GM21515 (cell line): ENCODE results near the gene CFI.
A peak's percentile ranks its signal among the peaks of the same experiment; 100 is the strongest.

Source experiments
- ATAC-seq: cut with Tn5 transposase; IDR thresholded peaks from one replicate; pipeline ENCODE4 v1.9.1; 2021; ENCODE audit not compliant: unreplicated experiment

The CFI gene

DNA sequence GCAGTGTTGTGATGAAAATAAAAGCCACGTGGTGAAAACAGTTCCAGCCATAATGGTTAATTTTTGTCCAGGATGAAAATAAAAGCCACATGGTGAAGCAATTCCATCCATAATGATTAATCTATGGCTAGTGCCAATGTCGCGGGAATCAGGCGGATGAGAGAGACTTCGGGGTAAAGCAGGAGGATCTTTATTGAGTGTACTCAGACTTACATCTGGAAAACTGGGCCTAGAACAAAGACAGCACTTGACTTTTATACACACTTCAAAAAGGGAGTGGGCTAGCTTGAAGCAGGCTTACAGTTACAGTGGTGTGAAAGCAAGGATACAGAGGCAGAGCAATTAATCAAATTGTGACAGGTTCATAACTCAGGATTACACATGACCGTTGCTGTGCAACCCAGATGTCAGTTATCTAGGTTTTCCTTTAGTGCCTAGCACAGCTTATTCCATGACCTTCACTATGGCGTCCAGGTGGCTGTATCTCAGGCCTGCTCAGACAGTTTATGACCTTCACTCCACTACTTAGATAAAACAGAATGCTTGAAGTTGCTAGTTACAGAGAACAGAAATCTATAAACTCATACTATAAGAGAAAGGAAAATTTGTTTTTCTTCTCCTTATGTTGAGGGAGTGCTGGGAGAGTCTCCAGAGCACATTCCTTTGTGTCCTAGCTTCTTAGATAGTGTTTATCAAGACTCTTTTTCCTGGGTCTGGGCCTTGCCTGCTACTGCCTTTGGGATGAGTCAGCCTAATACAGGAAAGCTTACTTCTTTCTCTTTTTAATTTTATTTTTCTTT is 66.0 kb downstream of the CFI start:
- ATAC-seq, result no peak

DNA sequence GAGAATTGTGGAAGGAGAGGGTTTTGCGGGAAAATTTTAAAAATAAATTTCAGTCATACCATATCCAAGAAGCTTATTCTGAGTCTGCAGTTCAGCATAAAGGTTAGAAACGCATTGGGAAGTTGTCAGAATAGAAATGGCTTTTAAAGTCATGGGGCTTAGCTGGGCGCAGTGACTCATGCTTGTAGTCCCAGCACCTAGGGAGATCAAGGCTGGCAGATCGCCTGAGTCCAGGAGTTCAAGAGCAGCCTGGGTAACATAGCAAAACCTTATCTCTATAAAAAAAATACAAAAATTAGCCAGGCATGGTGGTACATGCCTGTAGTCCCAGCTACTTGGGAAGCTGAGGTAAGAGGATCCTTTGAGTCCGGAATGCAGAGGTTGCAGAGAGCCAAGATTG is 68.1 kb downstream of the CFI start:
- ATAC-seq, result no peak

DNA sequence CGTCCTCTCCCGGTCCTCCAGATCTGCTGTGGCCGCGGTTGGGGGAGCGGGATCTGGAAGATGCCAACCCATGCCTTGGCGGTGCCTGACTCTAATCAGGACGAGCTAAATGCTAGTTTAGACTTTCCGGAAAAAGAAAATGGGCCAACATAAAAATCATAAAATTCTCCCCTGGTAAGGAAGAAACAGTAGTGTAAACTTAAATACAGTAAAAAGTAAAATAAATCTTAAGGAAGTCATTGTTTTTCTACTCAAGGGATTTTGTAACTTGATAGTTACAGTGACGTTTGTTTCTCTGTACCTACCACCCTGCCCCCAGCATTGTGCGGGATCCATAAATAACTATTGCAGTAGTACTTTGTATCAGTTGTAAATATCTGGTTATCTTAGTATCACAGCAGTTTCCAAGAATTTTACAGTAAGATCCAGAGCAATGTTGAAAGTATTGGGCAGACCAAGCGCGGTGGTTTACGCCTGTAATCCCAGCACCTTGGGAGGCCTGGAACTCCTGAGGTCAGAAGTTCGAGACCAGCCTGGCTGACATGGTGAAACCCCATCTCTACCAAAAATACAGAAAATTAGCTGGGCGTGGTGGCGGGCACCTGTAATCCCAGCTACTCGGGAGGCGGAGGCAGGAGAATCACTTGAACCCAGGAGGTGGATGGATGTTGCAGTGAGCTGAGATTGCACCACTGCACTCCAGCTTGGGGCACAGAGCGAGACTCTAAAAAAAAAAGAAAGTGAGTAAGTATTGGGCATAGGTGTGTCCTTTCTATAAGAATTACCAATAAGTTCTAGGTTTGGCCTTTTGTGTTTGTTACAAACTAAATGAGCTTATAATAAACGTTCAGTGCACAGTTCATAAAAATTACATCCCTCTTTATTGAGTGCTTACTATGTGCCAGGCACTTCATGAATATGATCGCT is 70.9 kb downstream of the CFI start:
- ATAC-seq, result no peak

DNA sequence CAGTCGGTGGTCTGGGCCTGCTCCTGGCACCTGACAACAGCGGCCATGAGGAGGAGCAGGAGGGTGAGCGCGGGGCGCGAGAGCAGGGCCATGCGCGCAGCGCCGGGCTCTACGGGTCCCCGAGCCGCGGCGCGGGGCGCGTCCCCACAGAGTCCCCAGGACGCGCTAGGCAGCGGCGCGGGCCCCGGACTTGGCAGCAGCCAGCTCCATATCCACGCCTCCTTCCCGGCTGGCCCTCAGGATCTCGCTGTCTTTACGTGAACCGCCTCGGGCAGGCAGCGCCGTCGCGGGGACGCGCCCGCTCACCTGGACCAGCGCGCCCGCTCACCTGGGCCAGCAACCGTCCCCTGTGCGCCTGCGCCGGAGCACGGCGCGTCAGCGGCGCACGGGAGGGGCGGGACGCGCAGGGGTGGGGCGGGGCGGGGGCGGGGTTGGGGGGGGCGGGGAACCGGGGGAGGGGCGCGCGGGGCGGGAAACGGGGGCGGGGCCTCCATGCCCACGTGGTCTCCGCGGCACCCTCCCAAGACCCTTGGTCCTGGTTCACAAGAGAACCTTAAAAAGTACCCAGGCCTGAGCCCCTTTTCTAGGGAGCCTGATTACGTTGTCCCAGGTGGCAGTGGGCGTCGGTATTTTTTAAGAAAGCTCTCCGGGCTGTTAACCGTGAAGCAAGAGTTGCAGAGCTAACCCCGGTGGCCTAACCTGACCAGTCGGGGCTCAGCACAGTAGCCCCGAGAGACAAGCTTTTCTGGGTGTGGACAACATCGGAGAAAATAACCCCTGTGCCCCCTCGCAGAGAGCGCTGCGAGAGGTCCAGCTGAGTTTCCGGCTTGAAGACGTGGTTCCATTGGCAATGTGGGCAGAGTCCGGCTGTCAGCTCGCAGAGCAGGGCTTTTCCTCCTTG is 71.8 kb downstream of the CFI start, which contains the start of gene PLA2G12A:
Gene PLA2G12A, minus strand, starts transcription at position 353 of the 901 bp plus-strand sequence. Its CDS starts 261 bp downstream, at position 92.
- peak; percentile 85 for ATAC-seq

DNA sequence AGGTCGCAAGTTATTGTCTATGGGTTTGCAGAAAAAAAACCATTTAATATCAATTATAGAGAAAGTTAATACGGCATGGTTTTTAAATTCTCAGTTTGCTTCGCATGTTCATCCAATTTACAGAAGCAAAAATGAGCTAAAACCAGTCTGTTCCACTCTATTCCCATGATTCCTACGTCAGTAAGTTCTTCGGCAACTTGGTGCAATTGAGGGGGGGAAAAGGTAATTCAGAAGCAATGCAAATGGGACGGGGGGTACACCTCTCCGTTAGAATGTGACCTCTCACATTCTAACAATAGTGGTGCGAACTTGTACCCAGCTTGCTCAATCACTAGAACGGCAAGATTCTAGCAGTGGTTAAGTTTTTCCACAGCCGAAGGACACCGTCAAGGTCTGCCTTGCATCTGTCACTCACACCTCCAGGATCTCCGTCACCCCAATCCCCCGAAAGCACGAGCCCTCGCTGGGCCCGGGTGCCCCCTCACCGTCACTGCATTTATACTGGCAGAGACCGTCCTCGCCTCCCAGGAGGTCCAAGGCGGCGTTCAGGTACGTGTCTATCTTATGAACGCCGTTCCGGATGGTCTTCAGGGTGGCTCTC is 72.6 kb downstream of the CFI start:
- ATAC-seq, result no peak

DNA sequence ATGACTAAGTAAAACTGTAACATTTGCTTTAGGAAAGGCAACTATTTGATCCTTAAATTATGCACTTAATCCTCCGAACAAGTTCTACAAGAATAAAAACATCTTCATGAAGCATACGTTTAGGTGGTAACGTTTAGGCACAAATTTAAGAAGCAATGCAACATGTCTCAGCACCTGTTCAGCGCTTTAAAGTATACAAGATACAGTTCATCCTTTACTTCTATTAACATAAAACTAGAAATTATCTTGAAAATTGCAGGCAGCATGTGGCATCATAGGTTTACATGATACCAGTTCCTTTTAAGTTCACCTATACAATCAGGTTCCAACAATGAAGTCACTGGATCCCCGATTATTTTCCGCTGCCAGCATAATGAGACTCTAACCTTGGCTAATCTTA is 73.4 kb downstream of the CFI start:
- no peak for ATAC-seq

DNA sequence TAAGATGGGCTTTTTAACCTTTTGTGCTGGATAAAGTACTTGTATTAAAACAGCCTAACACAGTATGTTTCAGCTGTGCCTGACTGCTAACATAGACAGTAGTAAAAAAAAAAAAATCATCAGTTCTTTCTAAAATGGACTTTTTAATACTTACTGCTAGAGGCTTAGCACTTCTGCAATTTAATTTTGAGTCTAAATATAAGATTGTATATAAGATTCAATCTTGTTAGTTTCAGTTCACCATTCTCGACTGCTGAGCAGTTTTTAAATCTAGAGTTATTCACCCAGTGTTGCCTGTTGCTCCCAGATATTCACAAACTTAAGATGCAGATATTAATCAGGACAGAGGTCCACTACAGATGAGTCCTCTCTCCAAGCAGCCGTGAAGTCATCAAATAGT is 78.7 kb downstream of the CFI start:
- no peak for ATAC-seq

DNA sequence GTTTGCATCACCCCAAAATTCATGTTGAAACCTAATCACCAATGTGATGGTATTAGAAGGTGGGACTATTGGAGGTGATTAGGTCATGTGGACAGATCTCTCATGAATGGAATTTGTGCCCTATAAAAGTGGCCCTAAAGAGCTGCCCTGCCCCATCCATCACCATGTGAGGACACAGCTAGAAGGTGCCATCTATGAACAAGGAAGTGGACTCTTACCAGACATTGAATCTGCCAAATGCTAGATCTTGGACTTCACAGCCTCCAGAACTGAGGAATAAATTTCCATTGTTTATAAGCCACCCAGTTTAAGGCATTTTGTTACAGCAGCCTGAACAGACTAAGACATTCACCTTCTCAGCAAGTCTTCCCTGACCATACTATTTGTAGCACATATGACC is 79.4 kb downstream of the CFI start:
- ATAC-seq, result no peak

DNA sequence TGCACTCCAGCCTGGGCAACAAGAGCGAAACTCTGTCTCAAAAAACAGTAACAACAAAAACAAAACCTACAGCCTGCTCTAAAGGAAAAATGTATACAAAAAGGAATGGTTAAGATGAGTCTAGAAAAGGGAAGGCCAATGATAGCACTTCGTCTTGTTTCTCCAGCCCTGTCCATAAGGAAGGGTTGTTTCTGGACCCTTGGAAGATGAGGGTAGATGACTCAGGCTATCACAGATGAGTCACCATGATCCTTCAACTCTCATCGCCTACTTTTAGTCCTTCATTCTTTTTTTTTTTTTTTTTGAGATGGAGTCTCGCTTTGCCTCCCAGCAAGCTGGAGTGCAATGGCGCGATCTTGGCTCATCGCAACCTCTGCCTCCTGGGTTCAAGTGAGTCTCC is 80.8 kb downstream of the CFI start:
- no peak for ATAC-seq

DNA sequence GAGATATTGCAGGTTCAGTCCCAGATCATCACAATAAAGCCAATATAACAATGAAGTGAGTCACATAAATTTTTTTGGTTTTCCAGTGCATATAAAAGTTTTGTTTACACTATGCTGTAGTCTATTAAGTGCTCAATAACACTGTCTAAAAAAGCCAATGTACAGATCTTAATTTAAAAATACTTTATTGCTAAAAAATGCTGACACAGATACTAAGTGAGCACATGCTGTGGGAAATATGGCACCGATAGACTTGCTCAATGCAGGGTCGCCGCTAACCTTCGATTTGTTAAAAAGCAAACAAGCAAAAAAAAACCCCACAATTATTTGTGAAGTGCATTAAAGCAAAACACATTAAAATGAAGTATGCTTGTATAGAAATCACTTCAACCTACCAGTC is 82.2 kb downstream of the CFI start:
- ATAC-seq, result no peak

DNA sequence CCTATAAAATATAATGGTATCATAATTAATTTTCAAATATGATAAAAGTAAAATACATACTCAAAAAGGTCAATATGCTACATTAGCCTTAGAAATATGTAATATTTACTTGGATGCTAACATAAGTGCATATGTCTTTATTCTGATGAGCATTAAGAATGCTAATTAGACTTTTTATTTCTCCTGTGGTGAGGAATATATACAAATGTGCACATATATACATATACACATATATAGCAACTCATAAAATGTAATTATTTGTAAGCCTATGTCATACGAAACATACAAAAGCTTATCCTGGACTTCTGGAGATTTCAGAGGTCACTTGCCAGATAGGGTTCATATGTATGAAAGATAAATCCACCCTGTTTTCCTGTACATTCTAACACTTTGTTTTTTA is 83.0 kb downstream of the CFI start:
- no peak for ATAC-seq

DNA sequence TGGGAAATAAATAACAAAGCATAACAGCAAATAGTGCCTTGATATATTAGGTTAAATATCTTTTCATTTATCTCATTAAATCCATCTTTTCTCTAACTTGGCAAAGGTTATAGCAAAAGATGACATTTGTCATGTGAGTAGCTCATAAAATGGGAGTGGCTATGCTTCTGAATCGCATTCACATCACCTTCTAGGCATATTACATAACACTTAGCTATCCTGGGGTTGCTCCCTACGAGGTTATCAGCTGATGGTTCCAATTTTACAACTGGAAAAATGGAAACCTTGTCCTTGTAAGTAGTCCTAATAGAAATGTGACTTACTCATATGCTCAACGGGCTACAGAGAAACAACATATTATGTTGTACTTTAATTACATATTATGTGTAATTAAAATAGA is 88.3 kb downstream of the CFI start:
- ATAC-seq, result no peak

DNA sequence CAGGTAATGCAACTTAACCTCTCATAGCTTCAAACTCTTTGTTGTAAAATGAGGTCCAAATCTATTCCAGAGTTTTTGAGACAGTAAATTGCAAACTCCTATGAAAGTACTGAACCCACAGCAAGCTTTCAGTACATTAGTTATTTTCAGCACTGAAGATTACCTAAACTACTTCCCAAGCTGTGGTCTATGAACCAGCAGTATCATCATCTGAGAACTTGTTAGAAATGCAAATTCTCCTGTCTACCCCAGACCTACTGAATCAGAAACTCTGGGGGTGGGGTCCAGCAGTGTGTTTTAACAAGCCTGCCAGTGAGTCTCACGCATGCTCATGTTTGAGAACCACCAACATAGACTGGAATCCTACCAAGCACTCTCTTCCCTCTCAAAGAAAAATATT is 92.8 kb downstream of the CFI start:
- ATAC-seq, result peak; percentile 98

DNA sequence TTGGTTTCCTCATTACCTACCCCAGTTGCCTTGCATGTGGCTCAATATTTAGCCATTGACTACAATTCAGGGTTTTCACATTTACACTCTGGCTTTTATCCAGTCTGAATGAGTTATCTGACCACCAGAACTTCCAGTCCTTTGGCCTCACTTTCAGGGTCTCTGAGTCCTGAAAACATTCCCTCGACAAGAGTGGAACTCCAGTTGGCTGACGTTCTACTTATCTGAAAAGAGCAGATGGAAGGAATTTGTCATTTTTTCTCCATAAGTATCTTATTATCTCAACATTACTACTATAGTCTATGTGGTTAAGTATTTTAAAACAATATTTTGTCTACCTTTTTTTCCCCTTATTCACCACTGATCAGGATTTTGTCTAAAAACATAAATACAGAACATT is 93.4 kb downstream of the CFI start:
- ATAC-seq, result no peak

DNA sequence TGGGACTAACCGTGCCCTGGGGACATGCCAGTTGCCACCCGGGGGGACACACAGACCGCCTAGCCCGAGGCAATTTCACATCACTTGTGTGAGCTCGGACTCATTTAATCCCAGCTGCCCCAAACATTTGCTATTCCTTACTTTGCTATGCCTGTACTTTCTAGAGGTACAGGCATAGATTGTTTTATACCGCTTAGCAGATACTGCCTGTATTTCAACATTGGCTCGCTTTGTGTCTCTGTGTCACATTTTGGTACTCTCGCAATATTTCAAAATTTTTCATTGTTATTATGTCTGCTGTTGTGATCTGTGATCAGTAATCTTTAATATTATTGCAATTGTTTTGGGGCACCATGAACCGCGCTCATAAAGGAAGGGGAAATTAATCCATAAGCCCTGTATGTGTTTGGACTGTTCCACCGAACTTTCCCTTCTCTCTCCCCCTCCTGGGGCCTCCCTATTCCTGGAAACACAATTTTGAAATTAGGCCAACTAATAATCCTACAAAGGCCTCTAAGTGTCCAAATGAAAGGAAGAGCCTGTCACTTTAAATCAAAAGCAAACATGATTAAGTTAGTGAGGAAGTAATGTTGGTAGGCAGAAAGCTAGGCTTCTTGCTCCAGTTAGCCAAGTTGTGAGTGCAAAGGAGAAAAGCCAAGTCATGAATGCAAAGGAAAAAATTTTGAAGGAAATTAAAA is 98.0 kb downstream of the CFI start:
- ATAC-seq, result no peak

DNA sequence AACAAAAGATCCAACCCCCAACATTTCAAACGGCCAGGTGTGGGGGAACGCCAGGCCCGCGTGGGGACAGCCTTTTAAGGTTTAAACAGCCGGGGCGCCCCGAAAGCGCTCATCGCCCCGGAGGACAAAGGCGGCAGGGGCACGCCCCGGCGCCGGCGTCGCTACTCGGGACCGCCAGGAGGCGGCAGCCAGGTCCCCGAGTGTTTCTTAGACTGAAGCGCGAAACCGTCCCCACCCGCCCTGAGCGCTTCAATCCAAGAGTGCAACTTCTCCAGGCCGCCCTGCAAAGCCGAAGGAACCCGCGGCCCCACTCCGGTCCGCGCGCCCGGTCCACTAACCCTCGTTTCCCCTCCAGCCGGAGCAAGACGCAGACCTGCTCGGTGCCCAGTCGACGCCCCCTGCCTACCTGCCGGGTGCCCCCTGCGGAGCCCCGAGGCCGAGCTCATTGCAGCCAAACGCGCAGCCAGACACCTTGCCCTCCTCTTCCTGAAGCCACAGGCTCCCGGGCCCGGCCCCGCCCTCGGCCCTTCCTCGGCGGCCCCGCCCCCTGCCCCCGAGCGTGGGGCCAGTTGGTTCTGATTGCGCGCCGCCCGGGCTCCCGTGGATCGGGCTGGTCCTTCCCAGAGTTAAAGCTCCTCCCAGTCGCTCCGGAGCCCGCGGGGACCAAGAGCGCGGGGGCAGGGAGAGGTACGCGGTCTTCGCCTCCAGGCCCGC is 98.7 kb downstream of the CFI start, which contains the start of gene CASP6:
Gene CASP6, minus strand, starts transcription at position 496 of the 714 bp plus-strand sequence. Its CDS starts 50 bp downstream, at position 446.
- ATAC-seq, result peak; percentile 80

DNA sequence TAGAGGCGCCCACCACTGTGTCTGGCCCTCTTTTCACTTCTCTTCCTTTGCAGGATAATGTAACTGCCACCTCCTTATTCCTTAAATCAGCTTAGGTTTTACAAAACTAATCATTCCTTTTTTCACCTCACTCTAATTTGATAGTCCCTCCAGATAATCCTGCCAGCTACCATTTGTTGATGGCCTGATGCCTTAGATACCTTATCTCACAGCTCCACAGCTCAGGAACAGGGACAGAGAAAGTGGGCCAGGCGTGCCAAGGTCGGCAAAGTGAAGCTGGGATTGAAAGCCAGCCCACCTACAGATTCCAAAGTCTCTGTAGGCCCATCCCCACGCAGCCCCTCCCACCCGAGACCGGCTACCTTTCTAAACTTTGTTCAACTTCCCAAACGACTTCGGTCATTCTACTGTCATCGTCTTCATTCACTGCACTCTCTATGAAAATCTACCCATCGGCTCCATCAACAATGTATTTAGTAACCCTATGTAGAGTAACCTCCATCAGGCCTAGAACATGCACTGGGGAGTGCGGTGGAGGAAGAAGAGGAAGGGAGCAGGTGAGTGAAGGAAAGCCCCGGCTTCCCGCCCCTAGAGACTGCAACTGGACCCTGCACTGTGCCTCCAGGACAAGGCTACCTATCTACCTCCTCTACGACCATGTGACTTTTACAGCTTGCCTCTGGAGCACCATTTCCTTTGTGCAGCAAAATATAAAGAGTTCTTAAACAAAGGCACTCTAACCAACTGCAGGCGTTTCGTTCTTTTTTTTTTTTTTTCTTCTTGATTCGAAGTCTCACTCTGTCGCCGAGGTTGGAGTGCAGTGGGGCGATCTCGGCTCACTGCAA is 100.0 kb downstream of the CFI start:
- no peak for ATAC-seq

DNA sequence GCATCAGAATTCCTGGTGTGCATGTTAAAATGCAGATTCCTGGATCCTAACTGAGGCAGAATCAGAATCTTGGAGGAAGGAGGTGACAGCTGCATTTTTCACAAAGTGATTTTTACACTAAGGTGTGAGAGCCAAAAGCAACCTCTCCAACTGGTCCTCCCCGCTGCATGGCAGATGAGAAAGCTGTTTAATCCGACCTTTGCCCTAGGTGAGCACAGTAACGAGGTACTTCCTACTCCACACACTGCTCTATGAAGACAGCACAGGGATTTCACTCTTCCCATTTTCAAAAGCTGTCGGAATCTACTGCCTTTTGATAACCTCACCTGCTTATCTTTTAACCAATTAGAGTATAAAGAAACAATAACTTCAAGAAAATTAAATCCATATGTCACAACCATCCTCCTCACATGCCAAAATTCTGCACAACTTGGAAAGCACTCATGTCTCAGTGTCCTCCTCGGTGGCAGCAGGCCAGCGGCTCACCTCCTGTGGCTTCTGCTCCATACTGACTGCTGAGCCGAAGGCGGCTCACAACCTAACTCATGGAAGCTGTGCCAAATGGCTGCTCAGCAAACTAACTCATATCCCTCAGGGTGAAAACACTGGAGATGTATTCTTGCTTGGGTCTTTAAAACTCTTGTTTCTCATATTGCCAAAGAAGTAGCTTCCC is 102.1 kb downstream of the CFI start:
- no peak for ATAC-seq
